ENCODE data around the gene COL28A1. TPM values are rescaled to one million over a fixed set of nuclear protein-coding genes. Genes with fewer than 3 reads are reported as not detected.

The COL28A1 gene
- not detected for polyA plus RNA-seq (ENCODE audit: low read depth in 6 of 6)

DNA sequence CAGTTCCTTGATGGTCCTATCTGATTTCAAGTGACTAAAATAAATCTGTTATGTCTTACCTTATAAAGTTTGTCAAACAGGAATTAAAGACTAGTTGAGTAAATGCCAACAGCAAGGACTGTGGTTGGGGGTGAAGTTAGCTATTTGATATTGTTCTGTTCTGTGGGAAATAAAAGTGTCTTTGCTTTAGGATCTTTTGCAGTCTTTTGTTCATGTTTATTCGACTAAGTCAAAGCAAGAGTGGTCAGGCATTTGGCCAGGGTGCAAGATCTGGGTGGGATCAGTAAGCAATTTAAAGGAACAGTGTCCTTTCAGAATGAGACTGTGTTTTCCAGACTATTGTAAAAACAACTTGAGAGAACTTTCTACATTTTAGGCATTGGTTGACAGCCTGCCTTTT, at the start of gene COL28A1:
Gene COL28A1 (minus strand): TSS at position 183 of the 400 bp plus-strand sequence. CDS start 2,998 bp downstream, outside the sequence.
- H3K9me3 Mint-ChIP-seq, result no peaks in the 10 kb centered on the region
- H3K4me3 Mint-ChIP-seq, result no peak within 1 kb of the TSS
- ATAC-seq (ENCODE audit: low read depth in 2 of 2) (no peak), DNase-seq (no peak)
- H3K27me3 Mint-ChIP-seq, result peaks cover 0 to 11% (median 9%) of the 10 kb centered on the region in 3 donors
- peak within 1 kb of the TSS in 1 of 6 donors; percentile 30 for H3K27ac Mint-ChIP-seq
- H3K4me1 Mint-ChIP-seq, result no peaks in the 10 kb centered on the region
- H3K36me3 Mint-ChIP-seq, result no peaks in the 10 kb centered on the region

DNA sequence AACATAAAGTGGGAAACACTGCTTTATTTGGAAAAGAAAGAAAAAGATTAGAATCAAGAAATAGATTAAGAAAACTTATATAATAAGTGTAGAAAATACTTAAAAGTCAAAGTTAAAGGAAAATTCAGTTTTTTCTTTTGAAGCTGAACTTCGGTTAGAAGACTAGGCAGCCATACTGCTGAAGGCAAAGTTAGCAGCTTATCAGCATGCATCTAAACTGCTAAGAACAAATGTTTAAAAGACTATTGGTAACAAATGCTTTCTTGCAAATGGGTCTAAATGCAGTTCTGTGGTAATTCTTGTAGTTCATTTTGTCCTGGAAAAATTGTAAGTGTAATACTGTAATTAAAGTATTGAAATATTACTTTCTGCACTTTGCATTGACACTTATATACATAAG, 49.0 kb upstream of the COL28A1 start:
- Mint-ChIP-seq H3K27me3 (no peaks in the 10 kb centered on the region), H3K4me3 (no peak overlapping the region), H3K4me1 (peaks cover 0 to 2% (median 2%) of the 10 kb centered on the region in 3 donors), H3K9me3 (no peaks in the 10 kb centered on the region), H3K27ac (peak overlapping the region in 1 of 6 donors; percentile 19), H3K36me3 (peaks cover 4 to 9% of the 10 kb centered on the region in 2 donors)
- no peak for ATAC-seq (ENCODE audit: low read depth in 2 of 2)
- no peak for DNase-seq

DNA sequence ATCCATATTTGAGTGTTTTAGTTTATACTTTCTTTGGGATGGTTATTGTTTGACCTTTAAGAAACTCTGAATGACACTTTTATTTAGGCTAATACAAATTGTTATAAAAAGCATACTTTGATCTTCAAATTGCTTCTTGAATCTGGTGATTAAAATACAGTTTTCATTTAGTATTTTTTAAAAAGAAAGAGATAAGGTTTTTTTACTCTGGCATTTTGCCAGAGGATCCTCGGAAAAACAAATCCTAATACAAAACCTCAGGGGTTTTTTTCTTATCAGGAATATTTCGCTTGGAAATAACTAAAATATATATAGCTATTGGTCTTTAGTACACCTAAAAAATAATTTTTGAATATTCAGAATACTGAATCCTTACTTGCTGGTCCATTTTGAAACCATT, 48.1 kb upstream of the COL28A1 start:
- DNase-seq (no peak), ATAC-seq (ENCODE audit: low read depth in 2 of 2) (no peak)
- H3K27me3 Mint-ChIP-seq, result no peaks in the 10 kb centered on the region
- no peaks in the 10 kb centered on the region for H3K9me3 Mint-ChIP-seq
- H3K27ac Mint-ChIP-seq, result no peak overlapping the region
- H3K4me3 Mint-ChIP-seq, result no peak overlapping the region
- H3K4me1 Mint-ChIP-seq, result peaks cover 0 to 4% (median 4%) of the 10 kb centered on the region in 3 donors
- H3K36me3 Mint-ChIP-seq, result peaks cover 4 to 13% of the 10 kb centered on the region in 2 donors

DNA sequence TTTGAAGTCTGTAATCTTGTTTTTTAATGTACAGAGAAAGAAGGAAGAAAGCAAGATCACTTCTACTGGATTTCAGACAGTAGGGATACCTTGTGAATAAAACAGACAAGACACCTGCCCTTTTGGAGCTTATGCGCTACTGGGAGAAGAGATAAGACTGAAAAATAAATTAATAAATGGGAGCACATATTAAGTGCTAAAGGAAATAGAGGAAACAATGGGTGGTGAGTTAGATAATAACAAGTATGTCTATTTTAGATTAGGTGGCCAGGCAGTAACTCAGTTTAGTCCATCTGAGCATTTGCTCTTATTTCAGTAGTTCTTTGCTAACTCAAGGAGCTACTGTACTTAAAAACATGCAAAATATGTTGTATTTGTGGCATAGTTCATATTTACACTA, 46.9 kb upstream of the COL28A1 start:
- H3K4me3 Mint-ChIP-seq, result no peak overlapping the region
- H3K27ac Mint-ChIP-seq, result peak overlapping the region in 2 of 6 donors; percentile 43 to 55
- H3K9me3 Mint-ChIP-seq, result no peaks in the 10 kb centered on the region
- H3K27me3 Mint-ChIP-seq, result no peaks in the 10 kb centered on the region
- ATAC-seq (ENCODE audit: low read depth in 2 of 2) (no peak), DNase-seq (no peak)
- H3K4me1 Mint-ChIP-seq, result peaks cover 0 to 4% (median 4%) of the 10 kb centered on the region in 3 donors
- peaks cover 4 to 13% of the 10 kb centered on the region in 2 donors for H3K36me3 Mint-ChIP-seq

GRCh38 chr7:7581531-7582179, 46.0 kb upstream of the COL28A1 start:
- no peak overlapping the region for H3K27ac Mint-ChIP-seq
- no peaks in the 10 kb centered on the region for H3K9me3 Mint-ChIP-seq
- ATAC-seq (ENCODE audit: low read depth in 2 of 2) (no peak), DNase-seq (no peak)
- H3K4me1 Mint-ChIP-seq, result peaks cover 0 to 4% (median 4%) of the 10 kb centered on the region in 3 donors
- no peak overlapping the region for H3K4me3 Mint-ChIP-seq
- no peaks in the 10 kb centered on the region for H3K27me3 Mint-ChIP-seq
- H3K36me3 Mint-ChIP-seq, result peaks cover 4 to 13% of the 10 kb centered on the region in 2 donors

DNA sequence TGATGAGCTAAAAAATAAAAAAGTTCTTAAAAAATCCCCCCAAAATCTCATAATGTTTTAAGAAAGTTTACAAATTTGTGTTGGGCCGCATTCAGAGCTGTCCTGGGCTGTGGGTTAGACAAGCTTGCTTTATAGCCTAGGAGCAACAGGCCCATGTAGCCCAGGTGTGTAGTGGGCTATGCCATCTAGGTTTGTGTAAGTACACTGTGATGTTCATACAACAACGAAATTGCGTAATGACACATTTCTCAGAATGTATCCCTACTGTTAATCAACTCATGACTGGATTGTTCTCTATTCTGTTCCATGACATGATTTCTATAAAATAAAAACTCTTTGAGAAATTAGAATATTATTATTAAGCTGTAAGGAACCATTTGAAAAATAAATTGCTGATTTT, 44.0 kb upstream of the COL28A1 start:
- no peak for ATAC-seq (ENCODE audit: low read depth in 2 of 2)
- Mint-ChIP-seq H3K9me3 (no peaks in the 10 kb centered on the region), H3K27ac (peak overlapping the region in 1 of 6 donors; percentile 38), H3K36me3 (peaks cover 4 to 13% of the 10 kb centered on the region in 2 donors), H3K4me1 (peaks cover 0 to 4% (median 4%) of the 10 kb centered on the region in 3 donors), H3K4me3 (no peak overlapping the region), H3K27me3 (no peaks in the 10 kb centered on the region)
- no peak for DNase-seq

- ATAC-seq (ENCODE audit: low read depth in 2 of 2) (peak; percentile 98 to 100), DNase-seq (peak; percentile 46)
- no peaks in the 10 kb centered on the region for H3K27me3 Mint-ChIP-seq
- peaks cover 0 to 7% (median 7%) of the 10 kb centered on the region in 3 donors for H3K4me1 Mint-ChIP-seq
- H3K36me3 Mint-ChIP-seq, result peaks cover 4 to 11% of the 10 kb centered on the region in 2 donors
- no peaks in the 10 kb centered on the region for H3K9me3 Mint-ChIP-seq
- no peak overlapping the region for H3K27ac Mint-ChIP-seq
- H3K4me3 Mint-ChIP-seq, result no peak overlapping the region
Observed at GRCh38 chr7:7577888-7578287, 42.2 kb upstream of the COL28A1 start.

DNA sequence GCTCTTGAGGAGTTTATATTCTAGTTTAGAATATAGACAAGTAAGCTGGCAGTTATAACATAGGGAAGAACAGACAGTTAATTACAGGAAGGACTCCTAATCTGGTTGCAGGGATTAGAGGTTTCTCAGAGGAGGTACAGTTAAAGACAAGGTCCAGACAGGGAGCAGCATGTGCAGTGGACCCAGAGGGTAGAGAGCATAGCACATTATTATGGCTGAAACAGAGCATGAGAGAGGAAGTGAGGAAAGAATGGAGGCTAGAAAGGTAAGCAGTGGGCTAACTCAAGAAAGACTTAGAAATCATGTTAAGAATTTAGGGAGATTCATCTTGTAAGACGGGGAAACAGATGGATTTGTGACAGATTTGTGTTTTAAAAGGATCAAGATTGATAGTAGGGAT, 40.7 kb upstream of the COL28A1 start:
- H3K27me3 Mint-ChIP-seq, result no peaks in the 10 kb centered on the region
- peaks cover 0 to 11% (median 10%) of the 10 kb centered on the region in 3 donors for H3K4me1 Mint-ChIP-seq
- no peaks in the 10 kb centered on the region for H3K9me3 Mint-ChIP-seq
- H3K4me3 Mint-ChIP-seq, result no peak overlapping the region
- H3K27ac Mint-ChIP-seq, result no peak overlapping the region
- ATAC-seq (ENCODE audit: low read depth in 2 of 2) (no peak), DNase-seq (no peak)
- H3K36me3 Mint-ChIP-seq, result peaks cover 0 to 6% of the 10 kb centered on the region in 2 donors

DNA sequence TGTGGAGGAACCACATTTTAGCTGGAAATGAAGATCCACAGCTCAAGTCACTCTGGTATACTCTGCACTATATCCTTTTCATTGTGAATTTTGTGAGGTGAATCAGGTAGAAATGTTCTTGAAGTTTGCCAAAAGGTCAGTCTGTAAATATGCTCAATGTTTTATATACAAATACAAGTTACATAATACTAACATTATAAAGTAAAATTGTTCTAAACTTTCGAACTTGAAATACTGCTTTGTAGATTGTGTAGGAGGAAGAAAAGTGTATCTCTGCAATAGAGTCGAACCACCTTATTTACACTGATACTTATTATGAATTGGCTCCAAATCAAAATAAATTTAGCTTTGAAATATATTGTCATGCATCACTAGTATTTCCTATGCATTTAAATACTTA, 38.0 kb upstream of the COL28A1 start:
- Mint-ChIP-seq H3K9me3 (no peaks in the 10 kb centered on the region), H3K36me3 (no peaks in the 10 kb centered on the region), H3K27me3 (no peaks in the 10 kb centered on the region), H3K4me3 (no peak overlapping the region), H3K27ac (peak overlapping the region in 3 of 6 donors; percentile 27 to 72 (median 54)), H3K4me1 (peaks cover 20 to 29% (median 29%) of the 10 kb centered on the region in 3 donors)
- DNase-seq, result no peak
- no peak for ATAC-seq (ENCODE audit: low read depth in 2 of 2)

- peak overlapping the region in 5 of 8 donors; percentile 16 to 88 (median 85) for H3K4me3 Mint-ChIP-seq
Observed at GRCh38 chr7:7570584-7570983, 34.9 kb upstream of the COL28A1 start.

GRCh38 chr7:7569615-7570014, 33.9 kb upstream of the COL28A1 start:
- ATAC-seq (ENCODE audit: low read depth in 2 of 2), result peak; percentile 17 to 29
- peaks cover 34 to 43% (median 42%) of the 10 kb centered on the region in 3 donors for H3K4me1 Mint-ChIP-seq
- H3K4me3 Mint-ChIP-seq, result peak overlapping the region in 7 of 8 donors; percentile 73 to 88 (median 85)
- H3K27ac Mint-ChIP-seq, result peak overlapping the region in 5 of 6 donors; percentile 97 to 98 (median 98)
- H3K9me3 Mint-ChIP-seq, result no peaks in the 10 kb centered on the region
- peak; percentile 30 for DNase-seq
- H3K27me3 Mint-ChIP-seq, result no peaks in the 10 kb centered on the region
- no peaks in the 10 kb centered on the region for H3K36me3 Mint-ChIP-seq

More at GRCh38 chr7:7570584-7570983, 34.9 kb upstream of the COL28A1 start:
- H3K4me1 Mint-ChIP-seq, result peaks cover 34 to 43% (median 42%) of the 10 kb centered on the region in 3 donors
- no peaks in the 10 kb centered on the region for H3K27me3 Mint-ChIP-seq
- no peak for ATAC-seq (ENCODE audit: low read depth in 2 of 2)
- no peaks in the 10 kb centered on the region for H3K9me3 Mint-ChIP-seq
- peak overlapping the region in 5 of 6 donors; percentile 97 to 98 (median 98) for H3K27ac Mint-ChIP-seq
- no peak for DNase-seq
- H3K36me3 Mint-ChIP-seq, result no peaks in the 10 kb centered on the region

GRCh38 chr7:7569081-7569527, 33.4 kb upstream of the COL28A1 start:
- peak; percentile 76 for DNase-seq
- Mint-ChIP-seq H3K27ac (peak overlapping the region in 5 of 6 donors; percentile 97 to 98 (median 98)), H3K4me3 (peak overlapping the region in 7 of 8 donors; percentile 73 to 88 (median 85)), H3K4me1 (peaks cover 34 to 43% (median 42%) of the 10 kb centered on the region in 3 donors), H3K9me3 (no peaks in the 10 kb centered on the region), H3K36me3 (no peaks in the 10 kb centered on the region), H3K27me3 (no peaks in the 10 kb centered on the region)
- peak; percentile 70 for ATAC-seq (ENCODE audit: low read depth in 2 of 2)

- Mint-ChIP-seq H3K36me3 (no peaks in the 10 kb centered on the region), H3K27me3 (no peaks in the 10 kb centered on the region), H3K4me3 (peak overlapping the region in 7 of 8 donors; percentile 77 to 89 (median 85)), H3K9me3 (no peaks in the 10 kb centered on the region), H3K4me1 (peaks cover 34 to 43% (median 42%) of the 10 kb centered on the region in 3 donors), H3K27ac (peak overlapping the region in 5 of 6 donors; percentile 97 to 98 (median 98))
- DNase-seq, result no peak
- ATAC-seq (ENCODE audit: low read depth in 2 of 2), result no peak
Observed at GRCh38 chr7:7568553-7568952, 32.9 kb upstream of the COL28A1 start.
